GM21526 (cell line): ENCODE data around the gene EXOC4.

Experiments used
- ATAC-seq: cut with Tn5 transposase; IDR thresholded peaks from one replicate; pipeline ENCODE4 v1.9.1; 2021; ENCODE audit warnings: moderate library complexity; ENCODE audit not compliant: unreplicated experiment, low FRiP score

The EXOC4 gene

DNA sequence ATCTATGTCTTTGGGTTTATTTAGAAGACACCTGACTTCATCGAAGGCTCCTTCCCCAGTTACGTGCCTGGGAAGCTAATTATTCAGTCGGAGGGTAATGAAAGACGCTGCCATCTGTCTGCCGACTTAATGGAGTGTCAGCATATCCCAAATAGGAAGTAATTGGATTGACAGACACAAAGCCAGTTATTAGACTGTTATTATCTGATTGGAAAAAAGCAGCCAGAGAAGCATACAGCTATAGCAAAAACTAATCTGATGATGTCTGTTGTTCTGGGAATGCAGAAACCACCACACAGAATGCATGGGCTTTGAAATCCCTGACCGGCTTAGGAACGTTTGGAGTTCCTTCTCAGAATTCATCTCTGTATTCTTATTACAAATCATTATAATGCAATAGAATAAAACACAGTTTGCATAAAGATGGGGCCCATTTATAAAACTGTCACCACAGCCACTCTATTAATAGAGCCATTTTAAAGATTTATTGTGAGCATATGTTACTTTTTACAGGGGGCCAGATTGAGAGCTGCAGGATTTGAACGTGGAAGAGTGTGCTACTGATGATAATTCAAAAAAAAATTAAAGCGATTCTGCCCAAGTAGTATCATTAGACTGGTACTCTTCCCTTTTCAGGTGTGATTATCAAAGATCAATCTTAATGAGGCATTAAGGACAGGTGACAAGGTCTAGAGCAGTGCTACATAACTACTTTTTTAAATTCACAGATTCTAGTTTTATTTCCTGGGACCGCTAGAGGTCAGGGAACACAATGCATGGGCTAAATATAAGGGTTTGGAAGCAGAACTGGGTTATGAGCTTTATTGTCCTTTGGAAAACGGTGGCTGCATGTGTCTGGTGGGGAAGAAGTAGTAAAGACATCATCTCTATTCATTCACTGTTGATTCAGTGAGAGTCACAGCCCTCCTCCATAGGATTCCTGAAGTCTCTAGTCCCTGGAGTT lies 544.2 kb downstream of the EXOC4 start:
- ATAC-seq, result no peak

DNA sequence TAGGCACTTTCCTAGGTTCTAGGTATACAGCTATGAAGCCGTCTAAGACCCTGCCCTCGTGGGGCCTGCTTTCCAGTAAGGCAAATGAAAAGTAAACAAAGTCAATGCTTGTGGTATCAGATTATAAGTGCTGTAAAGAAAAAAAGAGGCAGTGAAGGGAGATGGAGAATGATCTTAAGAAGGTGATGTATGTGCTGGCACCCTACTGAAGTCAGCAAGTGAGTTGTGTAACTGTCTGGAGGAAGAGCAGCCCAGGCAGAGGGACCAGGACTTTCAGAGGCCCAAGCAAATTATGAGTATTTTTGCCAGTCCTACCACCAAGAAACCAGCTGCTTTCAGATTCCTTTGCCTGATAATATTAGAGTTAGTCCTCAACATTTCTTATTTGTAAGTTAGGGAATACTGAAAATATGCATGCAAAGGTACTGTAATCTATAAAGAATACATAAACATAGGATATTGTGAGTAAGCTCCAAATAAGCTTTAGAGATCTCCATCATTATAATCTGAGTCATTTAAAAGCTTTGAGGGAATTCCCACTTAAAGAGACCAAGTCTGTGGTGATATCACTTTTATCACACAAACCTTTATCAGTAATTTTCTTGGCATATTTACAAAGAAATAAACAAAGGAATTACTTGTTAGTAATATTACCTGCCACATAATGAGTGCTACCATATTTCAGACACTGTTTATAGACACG lies 545.1 kb downstream of the EXOC4 start:
- ATAC-seq, result no peak

DNA sequence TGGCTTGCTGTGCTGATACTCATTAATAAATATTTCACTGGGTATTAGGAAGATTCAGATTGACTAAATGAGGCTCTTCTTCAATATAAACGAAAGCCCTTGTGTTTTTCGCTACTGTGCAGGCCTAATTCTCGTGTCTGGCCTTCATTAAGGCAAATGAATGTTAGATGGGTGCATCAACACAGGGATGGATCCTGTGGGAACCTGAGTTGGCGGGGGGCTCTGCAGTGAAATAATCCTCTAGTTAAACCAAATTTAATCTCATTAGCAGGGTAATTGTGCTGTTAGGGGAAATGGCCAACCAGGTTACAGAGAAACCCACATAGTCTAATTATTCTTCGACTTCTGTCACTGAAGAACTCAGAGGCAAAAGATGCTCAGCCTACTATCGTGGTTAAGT lies 548.5 kb downstream of the EXOC4 start:
- ATAC-seq, result no peak

DNA sequence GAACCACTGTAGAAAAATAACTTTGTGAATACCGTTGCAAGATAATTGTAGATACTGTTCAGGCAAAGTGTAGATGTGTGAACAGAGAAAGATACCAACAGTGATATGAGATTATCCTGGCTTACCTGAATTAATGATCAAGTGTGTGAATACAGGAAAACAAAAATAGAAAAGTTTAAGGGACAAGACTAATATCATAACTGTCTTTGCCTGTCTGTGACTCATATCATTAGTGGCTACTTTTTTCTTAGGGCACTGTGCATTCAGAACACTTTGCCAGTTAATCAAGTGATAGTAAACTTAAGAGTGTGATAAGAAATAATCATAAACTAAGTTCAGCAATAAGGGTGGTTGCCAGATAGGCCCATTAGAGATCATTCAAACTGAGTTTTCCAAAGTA lies 551.2 kb downstream of the EXOC4 start:
- ATAC-seq, result no peak

DNA sequence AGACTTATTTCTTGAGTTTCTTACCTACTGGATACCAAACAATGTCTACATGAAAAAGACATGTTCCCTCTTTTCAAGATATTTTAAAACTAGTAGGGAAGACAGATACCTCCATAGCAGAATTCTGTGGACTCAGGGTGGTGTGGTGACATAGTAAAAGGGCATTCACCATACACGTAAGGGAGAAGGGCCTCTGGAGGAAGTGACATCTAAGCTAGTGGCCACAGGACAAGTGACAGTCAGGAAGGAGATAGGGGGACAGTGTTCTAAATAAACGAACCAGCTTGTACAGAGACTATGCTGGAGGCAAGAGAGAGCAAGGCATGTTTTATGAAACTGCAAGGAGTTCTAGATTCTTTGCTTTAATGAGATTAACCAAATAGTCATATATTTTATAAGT lies 552.5 kb downstream of the EXOC4 start:
- ATAC-seq, result no peak

DNA sequence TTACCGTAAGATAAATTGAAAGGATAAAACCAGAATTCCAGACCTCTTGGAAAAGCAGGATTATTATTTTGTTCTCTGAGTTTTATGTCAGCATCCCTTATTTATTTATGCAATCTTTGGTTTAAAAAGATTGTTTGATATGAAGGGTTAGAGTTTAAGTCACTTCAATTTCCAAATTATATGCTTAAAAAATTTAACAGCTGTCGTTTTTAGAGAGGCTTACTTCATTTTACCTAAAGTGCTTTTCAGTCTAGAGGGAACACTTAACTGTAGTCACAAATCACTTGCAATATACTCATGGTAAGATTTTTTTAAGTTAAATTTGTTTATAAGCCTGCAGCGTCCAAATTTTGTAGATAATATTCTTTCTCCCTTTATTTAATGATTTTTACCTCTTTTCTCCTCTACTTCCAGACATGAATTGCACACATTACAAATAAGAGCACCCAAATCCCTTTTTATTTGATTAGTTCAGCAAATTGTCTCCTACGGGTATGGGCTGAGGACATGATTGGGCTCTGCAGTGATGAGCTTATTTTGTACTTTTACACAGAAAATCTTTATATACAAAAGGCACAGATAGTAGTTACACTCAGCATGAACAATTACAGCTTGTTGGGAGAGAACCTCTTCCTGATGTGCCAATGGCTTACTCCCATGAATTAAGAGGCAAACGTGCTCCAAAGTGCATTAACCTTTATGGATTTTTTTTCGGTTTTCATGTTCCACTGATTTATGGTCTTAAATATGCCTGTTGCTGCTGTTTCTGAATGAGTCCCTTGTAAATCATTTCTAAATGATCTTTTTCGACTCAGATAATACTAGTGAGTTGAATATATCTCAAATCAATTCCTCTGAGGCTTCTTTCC lies 555.0 kb downstream of the EXOC4 start:
- no peak for ATAC-seq

DNA sequence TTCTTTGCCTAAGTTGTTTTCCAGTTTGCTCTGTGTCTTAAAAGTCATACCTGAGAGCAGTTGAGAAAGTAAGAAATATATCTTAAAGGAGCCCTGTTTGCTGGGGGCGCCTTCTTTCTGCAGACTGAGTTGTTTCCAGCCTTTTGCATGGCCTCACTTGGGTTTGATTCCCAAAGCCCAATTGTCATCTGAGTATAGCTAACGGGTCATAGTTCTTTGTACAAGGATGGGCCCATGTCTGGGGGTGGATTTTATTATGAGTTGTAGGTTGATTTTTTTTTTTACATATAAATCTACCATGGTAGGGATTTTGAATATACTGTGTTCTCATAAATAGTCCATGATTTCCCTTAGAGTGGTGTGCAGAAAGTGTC lies 555.6 kb downstream of the EXOC4 start:
- no peak for ATAC-seq

DNA sequence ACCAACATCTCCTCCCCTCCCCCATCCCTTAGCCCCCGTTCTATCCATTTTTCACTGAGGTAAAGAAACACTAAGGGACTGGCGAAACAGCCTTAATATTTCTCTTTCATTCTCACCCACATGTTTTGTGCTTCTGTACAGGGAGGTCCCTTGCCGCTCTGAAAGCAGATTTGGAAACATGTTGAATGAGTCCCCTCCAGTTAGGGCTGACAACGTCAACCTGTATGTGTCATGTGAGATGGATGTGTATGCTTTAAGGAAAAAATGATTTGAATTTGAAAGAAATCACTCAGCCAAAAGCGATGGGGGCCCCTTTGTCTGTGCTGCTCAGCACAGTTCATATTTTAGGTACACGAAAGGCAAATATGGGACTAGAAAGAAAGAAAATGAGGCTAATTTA lies 560.0 kb downstream of the EXOC4 start:
- ATAC-seq, result no peak

DNA sequence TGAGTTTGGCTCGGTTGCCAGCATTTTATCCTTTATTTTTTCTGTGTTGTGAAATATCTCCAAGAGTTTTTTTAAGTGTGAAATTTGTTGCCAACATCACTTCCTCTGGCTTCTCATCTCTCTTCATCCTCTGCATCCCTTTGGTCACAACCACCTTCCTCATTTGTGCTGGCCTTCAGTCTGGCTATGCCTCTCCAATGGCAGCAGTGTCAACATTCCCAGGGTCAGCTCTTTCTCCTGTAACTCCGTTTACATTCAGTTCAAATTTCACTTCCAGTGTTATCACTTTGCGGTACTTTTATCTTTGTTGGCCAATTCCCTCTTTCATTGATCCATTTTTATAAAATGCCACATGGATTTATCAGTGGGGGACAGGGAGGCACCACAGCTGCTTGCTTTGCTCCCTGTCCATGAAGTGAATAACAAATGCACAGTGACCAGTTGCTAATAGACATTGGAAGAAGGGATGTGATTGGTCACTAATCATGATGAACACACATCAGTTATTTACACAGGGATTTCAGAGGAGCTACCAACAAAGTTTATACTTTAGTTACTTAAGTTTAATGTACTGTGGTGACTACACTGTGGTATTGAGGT lies 562.8 kb downstream of the EXOC4 start:
- ATAC-seq, result no peak

DNA sequence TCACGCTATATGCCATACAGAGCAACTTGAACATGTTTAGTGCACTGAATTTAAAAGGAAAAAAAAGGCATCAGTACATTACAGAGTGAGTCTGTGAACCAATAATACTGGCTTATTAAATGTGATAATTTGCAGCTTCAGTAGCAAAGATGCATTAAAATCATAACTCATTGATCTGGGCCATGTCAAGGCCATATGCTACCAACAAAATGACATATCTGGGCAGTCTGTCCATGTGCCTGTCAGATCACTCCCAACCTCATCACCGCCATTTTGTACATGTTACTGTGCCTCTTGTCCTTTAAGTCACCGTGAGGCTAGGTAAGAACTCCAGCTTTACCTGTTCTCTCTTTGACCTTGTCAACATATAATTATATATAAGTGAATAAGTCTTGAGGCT lies 566.8 kb downstream of the EXOC4 start:
- ATAC-seq, result no peak

DNA sequence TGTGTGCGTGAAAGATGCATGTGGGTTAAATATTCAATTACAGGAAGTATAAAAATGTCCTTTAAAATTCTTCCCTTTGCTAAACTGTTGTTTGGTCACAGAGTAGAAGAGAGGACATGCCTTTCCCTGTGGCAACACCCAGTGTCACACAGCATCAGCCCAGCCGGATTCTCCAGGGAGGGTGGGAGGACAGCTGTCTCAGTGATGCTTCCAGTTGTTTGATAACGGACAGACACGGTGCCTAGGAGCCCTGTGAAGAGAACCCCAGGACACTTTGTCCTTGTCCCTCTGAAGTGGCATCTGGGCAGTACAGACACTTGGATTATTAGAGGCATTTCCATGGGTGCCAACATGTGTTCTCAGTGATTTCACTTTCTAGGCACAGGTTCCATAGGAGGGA lies 567.7 kb downstream of the EXOC4 start:
- no peak for ATAC-seq

DNA sequence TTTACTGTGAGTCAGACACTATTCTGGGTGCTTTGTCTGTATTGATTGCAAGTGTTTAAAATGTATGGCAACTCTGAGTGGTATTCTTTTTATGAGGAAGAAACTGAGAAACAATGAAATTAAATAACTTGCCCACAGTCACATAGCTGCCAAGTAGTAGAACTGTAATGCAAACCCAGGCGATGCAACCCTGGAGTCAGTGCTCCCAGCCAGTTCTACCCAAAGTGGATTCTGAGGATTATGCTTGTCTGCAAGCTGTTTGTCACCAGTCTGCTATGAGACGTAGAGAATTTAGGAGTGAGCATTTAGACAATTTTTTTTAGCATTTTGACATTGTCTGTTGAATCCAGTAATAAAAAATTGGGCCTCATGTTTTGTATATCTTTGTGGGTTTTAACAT lies 568.3 kb downstream of the EXOC4 start:
- no peak for ATAC-seq

DNA sequence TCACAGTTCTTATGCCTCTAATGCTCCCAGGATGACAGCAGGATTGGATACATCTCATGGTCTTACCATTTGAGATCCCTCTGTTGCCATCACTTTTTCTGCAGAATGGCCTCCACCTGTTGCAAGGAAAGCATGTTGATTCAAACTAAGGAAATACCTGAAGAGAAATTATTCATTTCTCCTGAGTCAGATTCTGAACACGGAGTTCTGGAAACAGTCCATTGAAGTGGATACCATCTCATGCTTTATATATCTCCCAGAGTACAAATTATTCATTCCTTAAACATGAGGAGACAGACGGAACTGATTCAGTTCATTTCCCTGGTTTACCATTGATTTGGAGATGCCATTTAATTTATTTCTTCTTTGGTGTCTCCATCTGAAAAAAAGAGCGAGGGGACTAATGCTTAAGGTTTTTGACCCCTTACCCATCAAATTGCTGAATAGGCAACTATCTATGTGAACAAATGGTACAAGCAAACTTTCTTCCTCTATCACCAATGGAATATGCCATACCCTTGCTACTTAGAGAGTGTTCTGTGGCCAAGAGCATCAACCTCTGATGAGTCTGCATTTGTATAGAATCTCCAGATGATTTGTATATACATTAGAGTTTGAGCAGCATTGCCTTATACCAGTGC lies 569.2 kb downstream of the EXOC4 start:
- ATAC-seq, result no peak

DNA sequence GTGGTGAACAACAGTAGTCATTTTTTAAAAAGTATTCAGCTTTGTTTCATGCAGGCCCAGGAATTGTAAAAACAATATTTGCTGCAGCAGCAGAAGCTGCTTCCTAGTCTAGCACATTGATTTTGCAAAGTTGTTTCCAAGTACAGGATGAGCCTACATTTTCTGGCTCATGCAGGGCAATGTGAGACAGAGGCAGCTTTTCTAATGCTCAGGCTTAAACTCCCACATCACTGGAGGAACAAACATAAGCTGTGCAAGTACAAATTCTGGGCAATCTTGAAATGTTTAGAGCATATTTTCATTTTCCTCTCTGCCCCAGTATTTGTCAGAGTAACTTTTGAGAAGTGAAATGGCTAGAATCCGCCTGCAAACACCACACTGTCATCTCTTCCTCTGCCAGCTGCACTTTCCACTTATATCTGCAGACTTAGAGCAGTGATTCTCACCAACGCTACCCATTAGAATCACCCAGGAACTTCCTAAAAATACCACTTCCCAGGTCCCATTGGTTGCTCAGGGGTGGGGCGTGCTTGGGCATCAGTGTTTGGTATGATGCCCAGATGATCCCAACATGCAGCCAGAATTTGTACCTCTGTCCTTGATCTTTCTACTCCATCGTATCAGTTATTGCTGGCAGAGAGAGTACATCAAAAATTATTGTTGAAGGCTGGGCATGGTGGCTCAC lies 570.1 kb downstream of the EXOC4 start:
- ATAC-seq, result no peak

DNA sequence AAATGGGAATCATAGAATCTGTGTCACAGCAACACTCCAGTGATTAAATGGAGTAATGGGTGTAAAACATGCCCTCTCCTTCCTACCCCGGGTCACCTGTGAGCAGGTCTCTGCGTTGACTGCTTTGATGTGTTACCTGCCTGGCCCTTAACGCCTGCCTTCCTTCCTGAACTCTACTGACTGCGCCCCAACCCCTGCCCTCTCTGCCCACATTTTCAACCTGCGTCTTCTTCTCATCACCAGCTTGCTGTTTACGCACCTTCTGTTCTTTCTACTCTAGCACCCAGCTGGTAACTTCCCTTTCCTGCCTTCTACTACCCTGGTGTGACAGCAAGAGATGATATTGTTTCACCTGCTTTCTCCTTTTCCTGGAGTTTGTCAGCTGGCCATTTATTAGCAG lies 571.3 kb downstream of the EXOC4 start:
- ATAC-seq, result no peak

DNA sequence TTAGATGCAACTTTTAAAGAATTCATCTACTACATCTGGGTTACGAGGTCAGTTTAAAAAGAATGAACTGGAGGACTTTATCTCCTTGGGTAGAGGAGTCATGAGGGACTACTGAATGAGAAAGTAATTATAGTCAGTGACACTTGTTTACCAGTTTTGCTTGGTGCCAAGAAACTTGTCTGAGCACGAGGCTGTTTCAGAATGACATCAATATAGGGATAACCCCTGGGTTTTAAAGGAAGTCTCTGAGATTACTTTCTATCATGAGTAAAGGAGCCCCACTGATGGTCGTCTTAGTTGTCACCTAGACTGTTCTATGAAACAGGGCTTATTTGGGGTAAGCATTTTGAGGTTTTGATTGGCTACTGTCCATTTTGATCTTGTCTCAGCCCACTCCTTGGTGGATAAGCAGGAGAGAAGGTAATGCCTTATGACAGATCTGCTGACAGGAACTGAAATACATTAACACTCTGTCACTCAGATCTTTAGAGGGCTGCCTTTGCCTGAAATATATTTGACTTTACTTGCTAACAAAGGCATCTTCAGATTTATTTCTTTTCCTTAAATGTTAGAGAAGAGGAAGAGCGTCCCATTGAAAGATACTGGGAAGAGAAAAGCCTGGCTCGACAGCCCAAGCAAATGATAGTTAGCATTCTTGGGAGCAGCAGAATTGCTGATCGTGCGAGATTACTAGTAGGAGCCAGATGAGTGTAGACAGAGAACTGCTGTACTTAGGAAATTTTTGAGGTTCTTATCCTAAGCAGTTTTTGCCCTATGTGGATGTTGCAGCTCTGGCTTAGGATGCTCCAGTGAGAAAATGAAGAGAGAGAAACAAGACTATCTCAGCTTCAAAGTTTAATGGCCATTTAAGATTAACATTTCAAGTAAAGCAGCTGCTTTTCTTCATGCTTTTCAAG lies 575.1 kb downstream of the EXOC4 start:
- no peak for ATAC-seq

DNA sequence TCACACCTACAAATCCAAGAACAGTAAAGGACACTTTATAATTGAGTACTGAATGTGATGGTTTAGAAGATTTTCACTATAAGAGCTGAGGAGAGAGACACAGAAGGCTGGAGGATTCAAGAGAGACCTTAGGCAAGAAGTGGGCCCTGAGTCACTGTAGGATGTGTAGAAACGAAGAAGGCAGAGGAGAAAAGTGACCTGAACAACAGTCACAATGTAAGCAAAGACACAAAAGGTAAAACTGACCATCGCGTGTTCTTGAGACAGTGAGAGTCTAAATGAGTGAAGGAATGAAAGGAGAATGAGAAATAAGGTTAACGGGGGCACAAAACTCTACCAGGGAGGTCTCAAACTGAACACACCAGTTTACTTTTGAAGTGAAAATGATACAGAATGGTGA lies 576.0 kb downstream of the EXOC4 start:
- ATAC-seq, result no peak

DNA sequence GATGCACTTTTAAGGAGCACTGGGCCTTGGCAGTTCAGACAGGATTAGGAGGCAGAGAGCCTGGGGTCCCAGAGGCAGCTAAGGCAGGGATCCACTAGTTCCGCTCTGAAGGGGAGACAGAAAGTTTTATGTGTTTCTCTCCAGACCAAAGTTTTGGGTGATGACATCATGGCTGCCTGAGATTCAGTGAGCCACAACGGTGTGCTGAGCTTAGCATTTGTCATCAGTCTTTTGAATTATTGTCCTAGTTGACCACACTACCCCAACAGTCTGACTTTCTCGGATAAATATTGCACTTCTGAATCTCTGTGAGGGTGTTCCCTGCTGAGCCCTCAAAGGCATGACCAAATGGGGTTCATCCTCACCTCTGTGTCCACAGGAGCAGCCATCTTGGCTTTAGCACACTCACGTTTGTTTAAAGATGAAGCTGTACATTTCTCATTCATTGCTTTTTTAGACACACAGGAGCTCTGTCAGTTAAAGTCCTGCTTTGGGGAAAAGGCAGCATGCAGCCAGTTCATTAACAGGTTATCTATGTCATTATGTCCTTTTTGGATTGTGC lies 576.5 kb downstream of the EXOC4 start:
- ATAC-seq, result no peak
